ENCODE measurements around the gene DMD. TPM values are rescaled to one million over a fixed set of nuclear protein-coding genes. Genes with fewer than 3 reads are reported as not detected.
"Not testable (repeated sequence)": the region's sequence is repeated elsewhere in the genome, so short reads cannot be mapped to it uniquely, and the experiment has no call there.

DMD gene
- total RNA-seq, 1 experiment from 2014 or later = 19.3 TPM

GRCh38 chrX:33188881-33189280 lies 22.5 kb downstream of the DMD start:
- Mint-ChIP-seq H3K36me3 (ENCODE audit: insufficient read depth, unreplicated experiment) (no peaks in the 10 kb centered on the region), H3K27me3 (ENCODE audit: insufficient read depth, unreplicated experiment) (peaks cover 63% of the 10 kb centered on the region), H3K27ac (ENCODE audit: low read depth, unreplicated experiment) (no peak overlapping the region), H3K9me3 (ENCODE audit: unreplicated experiment) (no peaks in the 10 kb centered on the region), H3K4me3 (ENCODE audit: unreplicated experiment) (no peak overlapping the region), H3K4me1 (ENCODE audit: insufficient read depth, unreplicated experiment) (no peaks in the 10 kb centered on the region)
- no peak for TF ChIP-seq CTCF (IDR thresholded peaks at IDR 0.05; ENCODE audit: unreplicated experiment)
- BruUV-seq (replicated peaks) = no TSS peak
- intact Hi-C loops (cut with micrococcal nuclease) = no loop called here
- no peak for DNase-seq (ENCODE audit: unreplicated experiment)
- ChIA-PET POLR2A (no interaction called here), CTCF (no interaction called here)

- BruUV-seq (replicated peaks) = no TSS peak
- ChIA-PET POLR2A (no interaction called here), CTCF (no interaction called here)
- no peaks in the 10 kb centered on the region for H3K36me3 Mint-ChIP-seq (ENCODE audit: insufficient read depth, unreplicated experiment)
- no peaks in the 10 kb centered on the region for H3K4me1 Mint-ChIP-seq (ENCODE audit: insufficient read depth, unreplicated experiment)
- intact Hi-C loops (cut with micrococcal nuclease) = no loop called here
- no peak overlapping the region for H3K27ac Mint-ChIP-seq (ENCODE audit: low read depth, unreplicated experiment)
- peaks cover 69% of the 10 kb centered on the region for H3K27me3 Mint-ChIP-seq (ENCODE audit: insufficient read depth, unreplicated experiment)
- H3K9me3 Mint-ChIP-seq (ENCODE audit: unreplicated experiment) = no peaks in the 10 kb centered on the region
- no peak for DNase-seq (ENCODE audit: unreplicated experiment)
- TF ChIP-seq CTCF (IDR thresholded peaks at IDR 0.05; ENCODE audit: unreplicated experiment) = no peak
- no peak overlapping the region for H3K4me3 Mint-ChIP-seq (ENCODE audit: unreplicated experiment)
Observed at GRCh38 chrX:33188286-33188685, 23.1 kb downstream of the DMD start.

- DNase-seq (ENCODE audit: unreplicated experiment); H3K4me1 Mint-ChIP-seq (ENCODE audit: insufficient read depth, unreplicated experiment); CTCF ChIA-PET; H3K4me3 Mint-ChIP-seq (ENCODE audit: unreplicated experiment); intact Hi-C loops (cut with micrococcal nuclease); H3K27ac Mint-ChIP-seq (ENCODE audit: low read depth, unreplicated experiment); BruUV-seq (replicated peaks); H3K36me3 Mint-ChIP-seq (ENCODE audit: insufficient read depth, unreplicated experiment); H3K9me3 Mint-ChIP-seq (ENCODE audit: unreplicated experiment); POLR2A ChIA-PET: not testable (repeated sequence)
- peaks cover 59% of the 10 kb centered on the region for H3K27me3 Mint-ChIP-seq (ENCODE audit: insufficient read depth, unreplicated experiment)
Observed at GRCh38 chrX:33184803-33185202, 26.5 kb downstream of the DMD start.

- TF ChIP-seq CTCF (IDR thresholded peaks at IDR 0.05; ENCODE audit: unreplicated experiment) = no peak
- DNase-seq (ENCODE audit: unreplicated experiment) = no peak
- no peaks in the 10 kb centered on the region for H3K9me3 Mint-ChIP-seq (ENCODE audit: unreplicated experiment)
- no peaks in the 10 kb centered on the region for H3K36me3 Mint-ChIP-seq (ENCODE audit: insufficient read depth, unreplicated experiment)
- no peaks in the 10 kb centered on the region for H3K4me1 Mint-ChIP-seq (ENCODE audit: insufficient read depth, unreplicated experiment)
- intact Hi-C loops (cut with micrococcal nuclease) = no loop called here
- no TSS peak for BruUV-seq (replicated peaks)
- H3K27ac Mint-ChIP-seq (ENCODE audit: low read depth, unreplicated experiment) = no peak overlapping the region
- POLR2A ChIA-PET = no interaction called here
- no peak overlapping the region for H3K4me3 Mint-ChIP-seq (ENCODE audit: unreplicated experiment)
- peaks cover 45% of the 10 kb centered on the region for H3K27me3 Mint-ChIP-seq (ENCODE audit: insufficient read depth, unreplicated experiment)
- CTCF ChIA-PET = no interaction called here
Observed at GRCh38 chrX:33183361-33183760, 28.0 kb downstream of the DMD start.

- Mint-ChIP-seq H3K27ac (ENCODE audit: low read depth, unreplicated experiment) (no peak overlapping the region), H3K4me3 (ENCODE audit: unreplicated experiment) (no peak overlapping the region), H3K4me1 (ENCODE audit: insufficient read depth, unreplicated experiment) (no peaks in the 10 kb centered on the region), H3K9me3 (ENCODE audit: unreplicated experiment) (no peaks in the 10 kb centered on the region), H3K36me3 (ENCODE audit: insufficient read depth, unreplicated experiment) (no peaks in the 10 kb centered on the region), H3K27me3 (ENCODE audit: insufficient read depth, unreplicated experiment) (peaks cover 16% of the 10 kb centered on the region)
- no peak for TF ChIP-seq CTCF (IDR thresholded peaks at IDR 0.05; ENCODE audit: unreplicated experiment)
- ChIA-PET CTCF (no interaction called here), POLR2A (no interaction called here)
- no peak for DNase-seq (ENCODE audit: unreplicated experiment)
- no TSS peak for BruUV-seq (replicated peaks)
- intact Hi-C loops (cut with micrococcal nuclease) = no loop called here
Observed at GRCh38 chrX:33178690-33179089, 32.7 kb downstream of the DMD start.

Data from MCF 10A (cell line).